GM12872 (cell line): ENCODE data around the gene CAMSAP2.

Experiments
- CTCF ChIP-seq: IDR thresholded peaks from 3 replicates; pipeline ENCODE4 v1.5.1; 2011; ENCODE audit warnings: low read depth, mild to moderate bottlenecking, low read length, moderate library complexity; ENCODE audit not compliant: insufficient read depth

The CAMSAP2 gene

GRCh38 chr1:200738949-200739651 lies 407 bp downstream of the CAMSAP2 start:
- TF ChIP-seq CTCF = no peak

DNA sequence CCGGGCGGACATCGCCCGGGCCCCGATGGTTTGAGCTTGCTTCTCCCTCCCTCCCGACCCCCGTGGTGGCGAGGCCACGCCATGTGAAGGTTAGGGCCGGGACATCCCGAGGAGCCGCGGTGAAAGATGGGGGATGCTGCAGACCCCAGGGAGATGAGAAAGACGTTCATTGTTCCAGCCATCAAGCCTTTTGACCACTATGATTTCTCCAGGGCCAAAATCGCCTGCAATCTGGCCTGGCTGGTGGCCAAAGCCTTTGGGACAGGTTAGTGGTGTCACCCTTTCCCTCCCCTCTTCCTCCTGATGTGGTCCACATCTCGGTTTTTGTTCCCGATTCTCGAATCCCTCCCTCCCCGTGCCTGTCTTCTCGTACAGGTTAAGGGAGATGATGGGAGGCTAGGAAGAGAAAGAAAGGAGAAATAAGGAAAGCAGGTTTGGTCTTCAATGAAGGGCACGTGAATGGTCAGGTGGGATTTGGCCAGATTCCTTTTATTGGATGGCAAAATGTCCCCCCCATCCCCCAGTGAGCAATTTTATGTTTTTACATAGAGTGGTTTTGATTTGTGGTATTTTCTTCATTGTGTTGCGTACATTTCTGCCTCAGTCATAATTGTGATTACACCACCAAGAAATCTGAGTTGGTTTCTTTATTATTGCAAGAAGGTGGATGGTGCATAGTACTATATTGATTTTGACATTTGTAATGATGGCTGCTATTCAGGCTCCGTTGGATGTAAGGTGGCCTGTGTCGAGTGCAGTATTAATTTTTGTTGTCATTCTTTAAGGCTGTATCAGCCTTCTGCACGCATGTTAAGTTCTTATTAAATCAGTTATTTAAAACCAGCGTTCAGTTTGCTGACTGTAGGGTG lies 1.2 kb downstream of the CAMSAP2 start:
- no peak for TF ChIP-seq CTCF

DNA sequence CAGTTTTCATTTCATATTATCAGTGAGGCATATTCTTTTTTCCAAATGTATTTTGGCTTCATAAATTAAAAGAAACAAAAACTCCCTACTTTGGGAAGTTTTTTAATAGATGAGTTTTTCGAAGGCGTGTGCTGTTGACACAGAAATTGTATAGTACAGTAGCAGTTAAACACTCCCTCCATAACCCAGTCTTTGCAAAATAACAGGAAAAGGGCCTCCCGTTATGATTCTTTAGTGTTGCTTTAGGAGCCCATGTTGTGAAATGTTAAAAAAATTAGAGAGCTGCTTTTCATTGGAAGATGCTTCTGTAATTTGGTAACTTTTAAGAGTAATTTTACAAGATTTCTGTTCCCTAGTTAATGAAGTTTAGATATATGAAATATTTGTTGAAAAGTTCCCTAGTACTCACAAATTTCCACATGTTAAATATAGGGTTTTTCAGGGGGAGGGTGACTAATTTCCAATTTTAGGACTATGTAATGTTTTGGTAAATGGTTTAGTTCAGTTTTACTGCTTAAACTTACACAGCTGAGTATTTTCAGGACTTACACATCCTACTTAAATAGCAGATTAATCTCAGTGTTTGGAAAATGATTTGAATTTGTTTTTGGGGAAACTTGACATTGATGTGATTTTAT lies 2.0 kb downstream of the CAMSAP2 start:
- TF ChIP-seq CTCF = no peak

- TF ChIP-seq CTCF = no peak
These were observed 3.0 kb downstream of the CAMSAP2 start for GRCh38 chr1:200741551-200742207.

DNA sequence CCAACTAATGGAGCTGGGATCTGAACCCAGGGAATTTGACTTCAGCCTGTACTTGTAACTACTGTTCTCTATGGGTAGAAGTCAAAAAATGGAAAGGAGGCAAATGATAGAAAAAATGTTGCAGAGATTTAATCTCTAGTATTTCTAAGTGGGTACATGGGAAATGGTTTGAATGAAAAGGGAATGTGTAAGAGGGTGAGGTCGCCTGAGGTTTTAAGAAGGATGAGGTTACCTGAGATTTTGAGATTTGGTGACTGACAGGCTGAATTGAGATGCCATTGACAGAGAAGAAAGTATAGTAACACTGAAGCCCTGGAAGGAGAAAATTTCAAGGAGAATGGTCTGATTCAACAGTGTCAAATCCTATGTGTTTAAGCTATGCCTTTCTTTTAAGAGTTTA lies 5.5 kb downstream of the CAMSAP2 start:
- no peak for TF ChIP-seq CTCF

DNA sequence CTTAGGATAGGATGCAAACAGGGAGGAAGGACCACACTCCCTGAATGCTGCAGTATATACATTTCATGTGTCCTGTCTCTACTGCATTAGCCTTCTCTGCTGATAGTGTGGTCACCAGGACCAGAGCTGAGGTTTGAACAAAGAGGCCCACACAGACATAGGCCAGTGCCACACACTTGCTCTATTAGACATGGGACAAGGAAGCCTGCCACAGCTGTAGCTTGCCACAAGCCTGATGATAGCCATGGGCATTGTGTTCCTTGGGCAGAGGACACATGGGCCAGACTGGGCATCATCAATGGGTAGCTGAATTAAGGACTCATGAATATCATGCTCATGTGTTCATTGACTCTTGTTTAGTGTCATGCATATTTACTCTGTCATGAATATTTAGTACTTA lies 10.4 kb downstream of the CAMSAP2 start:
- TF ChIP-seq CTCF = no peak

DNA sequence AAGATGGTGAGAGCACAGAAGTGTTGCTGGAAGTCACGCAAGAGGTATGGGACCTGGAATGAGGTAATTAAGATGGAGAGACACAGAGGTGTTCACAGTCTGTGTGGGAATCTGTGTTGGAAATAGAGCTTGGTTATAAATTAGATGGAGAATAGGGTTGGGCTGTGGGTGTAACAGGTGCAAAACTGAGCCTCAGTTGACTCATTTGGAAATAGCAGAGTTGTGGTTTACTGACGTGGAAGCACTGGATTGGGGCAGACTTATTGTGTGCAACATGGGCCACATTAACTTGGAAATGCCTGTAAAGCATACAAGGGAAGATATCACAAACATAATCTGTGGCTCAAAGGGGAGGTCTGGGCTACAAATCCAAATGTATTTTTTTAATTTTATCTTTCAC lies 13.0 kb downstream of the CAMSAP2 start:
- TF ChIP-seq CTCF = no peak
